Fibroblast of the aortic adventitia (primary cell): ENCODE results near the gene TEKT3. TPM values are rescaled to one million over a fixed set of nuclear protein-coding genes. Genes with fewer than 3 reads are reported as not detected.

ENCODE experiments used
- DNase-seq: peaks from one replicate; pipeline ENCODE4 v3.0.0-alpha.2; 2010; ENCODE audit warnings: low read depth
- H3K4me3 ChIP-seq: 2 replicates; pipeline ENCODE4 v1.5.1; 2011; ENCODE audit warnings: low read depth, mild to moderate bottlenecking, control low read depth, low read length, moderate library complexity
- CTCF ChIP-seq: IDR thresholded peaks from 2 replicates; pipeline ENCODE4 v1.5.1; 2011; ENCODE audit warnings: mild to moderate bottlenecking, low read length, control low read depth, inconsistent platforms; ENCODE audit not compliant: insufficient read depth
- total RNA-seq: library from RNA; depleted of rRNA; stranded (reverse); fragments of >200 nt; gene quantifications from 2 replicates; pipeline ENCODE4 v1.2.3, GENCODE V29; 2012; ENCODE audit warnings: low replicate concordance

TEKT3 gene
- total RNA-seq, 1 donor, result 0.63 TPM

DNA sequence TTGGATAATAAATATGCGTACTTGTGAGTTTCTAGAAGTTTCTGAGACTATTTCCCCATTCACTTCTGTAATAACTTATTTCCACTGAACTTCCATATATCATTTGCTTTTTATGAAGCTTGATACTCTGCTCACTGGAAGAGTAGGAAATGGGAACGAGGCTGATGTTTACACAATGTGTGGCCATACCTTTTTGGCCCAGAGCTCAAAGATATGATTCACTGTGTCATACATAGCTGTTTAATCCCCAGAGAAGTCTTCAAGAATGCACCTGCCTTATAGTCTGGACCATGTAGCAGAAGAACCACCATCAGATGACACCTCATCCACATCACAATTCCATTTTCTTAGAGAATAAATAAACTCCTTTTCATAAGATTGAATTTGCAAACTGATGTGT, 40.3 kb upstream of the TEKT3 start:
- no peak overlapping the region for H3K4me3 ChIP-seq
- TF ChIP-seq CTCF, result no peak
- no peak for DNase-seq

DNA sequence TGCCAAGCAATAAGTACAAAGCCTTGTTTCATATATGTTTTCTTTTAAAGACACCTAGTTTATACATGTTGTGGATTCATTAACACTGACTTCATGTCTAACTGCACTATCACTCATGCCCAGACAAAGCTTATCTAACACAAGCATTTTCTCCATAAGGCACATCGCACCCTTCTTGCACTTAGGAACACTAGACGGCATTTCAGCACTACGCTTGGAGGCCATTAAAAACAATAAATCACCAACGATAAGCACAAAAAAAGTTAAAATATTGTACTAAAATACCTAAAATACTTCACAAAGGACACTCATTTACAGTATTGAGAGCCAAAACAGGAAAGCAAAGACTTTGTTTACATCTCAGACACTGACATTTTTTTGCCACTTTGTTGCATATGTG, 39.0 kb upstream of the TEKT3 start:
- no peak for TF ChIP-seq CTCF
- DNase-seq, result no peak
- H3K4me3 ChIP-seq, result no peak overlapping the region

- H3K4me3 ChIP-seq, result no peak overlapping the region
- no peak for DNase-seq
- no peak for TF ChIP-seq CTCF
Observed at GRCh38 chr17:15379659-15380058, 38.3 kb upstream of the TEKT3 start.

DNA sequence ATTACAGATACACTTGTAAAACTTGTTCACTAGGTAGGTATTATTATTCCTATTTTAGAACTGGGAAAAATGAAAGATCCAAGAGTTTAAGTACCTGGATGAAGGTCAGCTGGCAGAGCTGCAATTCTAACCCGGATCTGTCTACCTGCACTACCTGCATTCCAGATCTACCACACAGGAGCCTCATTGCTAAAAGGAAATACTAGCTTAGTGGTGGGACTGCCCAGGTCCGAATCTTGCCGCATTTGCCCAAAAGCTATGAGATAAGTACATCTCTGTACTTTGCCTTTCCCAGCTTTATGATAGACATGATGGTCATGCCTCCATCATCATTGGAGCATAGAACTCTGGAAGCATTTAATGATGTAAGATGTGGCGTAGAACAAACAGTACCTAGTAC, 36.8 kb upstream of the TEKT3 start:
- no peak for DNase-seq

DNA sequence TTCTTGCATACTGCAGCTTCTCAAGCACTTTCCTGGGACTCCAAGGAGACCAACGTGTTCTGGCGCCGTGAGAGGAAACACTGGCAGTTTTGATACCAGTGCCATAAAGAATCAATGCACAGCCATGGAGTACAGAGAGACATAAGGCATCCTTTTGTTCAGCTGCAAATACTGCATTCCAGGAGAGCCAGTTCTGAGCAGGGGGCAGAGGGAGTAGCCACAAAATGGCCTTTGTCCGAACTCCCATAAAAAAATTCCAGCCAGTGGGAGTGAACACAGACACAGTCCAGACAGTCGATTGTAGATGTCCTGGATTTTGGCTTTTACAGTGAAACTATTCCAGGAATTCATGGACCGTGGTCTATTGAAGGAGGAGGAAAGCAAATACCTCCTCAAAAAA, 36.2 kb upstream of the TEKT3 start:
- TF ChIP-seq CTCF, result no peak
- peak; percentile 78 for DNase-seq
- H3K4me3 ChIP-seq, result peak overlapping the region; percentile 32

More for the DNA sequence above, 36.8 kb upstream of the TEKT3 start:
- no peak overlapping the region for H3K4me3 ChIP-seq
- no peak for TF ChIP-seq CTCF

DNA sequence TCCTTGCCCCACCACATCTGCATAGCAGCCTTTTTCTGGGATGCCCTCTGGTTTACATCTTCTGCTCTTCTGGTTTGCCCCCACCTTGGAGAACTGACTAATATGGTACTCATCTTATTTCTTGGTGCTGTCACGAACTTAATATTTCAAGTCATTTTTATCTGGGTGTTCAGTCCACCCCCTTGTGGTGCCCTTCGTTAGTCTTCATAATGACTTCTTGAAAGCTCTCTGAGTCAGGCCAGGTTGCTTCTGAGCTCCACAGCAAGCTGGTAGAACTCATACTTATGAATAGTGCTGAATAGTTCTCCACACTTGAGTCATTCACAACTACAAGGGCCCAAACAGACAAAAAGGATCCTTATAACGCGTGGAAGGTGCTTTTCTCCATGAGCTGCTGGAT, 35.8 kb upstream of the TEKT3 start:
- peak overlapping the region; percentile 32 for H3K4me3 ChIP-seq
- peak; percentile 28 for TF ChIP-seq CTCF
- DNase-seq, result peak; percentile 76

GRCh38 chr17:15371376-15372130, 30.2 kb upstream of the TEKT3 start:
- no peak overlapping the region for H3K4me3 ChIP-seq
- no peak for TF ChIP-seq CTCF
- DNase-seq, result no peak
